Left renal cortex interstitium (tissue), 4 donors: ENCODE data around the gene LRFN5. TPM values are rescaled to one million over a fixed set of nuclear protein-coding genes. Genes with fewer than 3 reads are reported as not detected.

Experiments
- DNase-seq, 4 donors: peaks; one replicate each; pipeline ENCODE4 v3.0.0-alpha.2; 2013; ENCODE audit warnings: low read depth in 4 of 4, low spot score in 2 of 4, missing footprints in 1 of 4
- polyA plus RNA-seq, 4 donors: library from polyadenylated mRNA; unstranded; fragments of 120-200 nt; gene quantifications; one replicate each; pipeline ENCODE4 v1.2.1, GENCODE V29; 2013; ENCODE audit not compliant: insufficient read length in 4 of 4

The LRFN5 gene
- polyA plus RNA-seq, 4 donors = 9.5 to 11.3 (median 10.5) TPM

DNA sequence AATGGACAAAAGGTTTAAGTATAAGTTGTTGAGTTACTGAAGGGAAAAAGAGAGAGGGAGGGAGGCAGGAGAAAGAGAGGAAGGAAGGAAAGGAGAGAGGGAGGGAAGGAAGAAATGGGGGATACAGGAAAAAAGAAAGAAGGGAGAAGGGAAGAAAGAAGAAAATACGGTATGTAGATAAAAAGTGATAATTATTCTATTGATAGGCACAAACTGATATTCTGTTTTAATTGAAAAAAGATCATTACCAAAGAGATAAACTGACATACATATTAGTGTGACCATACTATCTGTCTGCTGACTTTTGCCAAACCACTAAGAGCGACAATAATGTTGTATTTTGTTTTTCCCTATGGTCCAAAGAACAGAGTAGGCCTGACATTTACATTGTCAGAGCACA, 154.5 kb downstream of the LRFN5 start:
- DNase-seq = no peak

DNA sequence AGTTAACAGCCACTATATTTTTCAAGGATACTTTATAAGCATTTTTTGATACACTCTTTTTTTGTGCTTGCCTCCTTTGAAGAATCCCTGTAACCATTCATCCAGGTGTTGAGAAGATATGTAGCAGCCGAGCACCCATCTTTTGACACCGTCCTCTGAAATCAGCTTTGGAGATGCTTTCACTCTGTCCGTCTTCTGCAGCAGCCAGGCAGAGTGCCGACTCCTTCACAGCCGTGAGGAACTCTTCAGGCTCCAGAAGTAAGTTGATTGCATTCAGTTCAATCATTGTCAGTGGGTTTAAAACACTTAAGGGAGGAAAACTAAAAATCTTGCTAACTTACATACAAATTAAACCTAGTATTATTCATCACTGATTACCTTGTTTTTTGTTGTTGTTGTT, 160.1 kb downstream of the LRFN5 start:
- DNase-seq = no peak

DNA sequence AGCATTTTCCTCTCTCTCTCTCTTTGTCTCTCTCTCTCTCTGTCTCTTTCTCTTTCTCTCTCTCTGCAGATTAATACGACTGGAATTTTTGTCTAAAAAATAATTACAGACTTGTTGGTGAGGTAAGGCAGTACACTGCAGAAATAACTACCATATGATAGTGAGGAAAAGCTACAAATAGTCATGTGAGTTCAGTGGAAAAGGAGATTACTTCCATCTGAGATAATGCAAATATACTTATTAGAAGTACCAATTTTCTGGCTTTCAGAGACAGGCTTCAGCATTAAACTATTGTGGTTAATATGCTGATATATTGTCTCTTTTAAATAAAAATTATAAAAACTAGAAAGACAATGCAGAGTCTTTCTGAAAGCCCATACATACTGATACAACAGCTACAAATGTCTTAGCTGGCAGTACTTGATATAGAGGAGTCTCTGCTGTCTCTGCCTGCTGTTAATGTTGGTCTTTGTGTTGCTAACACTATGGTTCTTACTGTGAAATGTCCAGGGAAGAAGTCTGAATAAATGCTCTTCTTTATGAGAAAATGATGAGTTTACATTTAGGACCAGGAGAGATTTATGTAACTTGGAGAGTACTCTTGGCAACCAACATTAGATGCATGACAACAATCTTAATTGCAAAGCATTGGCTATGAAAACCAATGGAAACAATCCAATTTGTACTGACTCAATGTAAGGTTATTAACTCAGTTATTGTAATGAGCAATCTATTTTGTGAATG, 167.0 kb downstream of the LRFN5 start:
- no peak for DNase-seq

DNA sequence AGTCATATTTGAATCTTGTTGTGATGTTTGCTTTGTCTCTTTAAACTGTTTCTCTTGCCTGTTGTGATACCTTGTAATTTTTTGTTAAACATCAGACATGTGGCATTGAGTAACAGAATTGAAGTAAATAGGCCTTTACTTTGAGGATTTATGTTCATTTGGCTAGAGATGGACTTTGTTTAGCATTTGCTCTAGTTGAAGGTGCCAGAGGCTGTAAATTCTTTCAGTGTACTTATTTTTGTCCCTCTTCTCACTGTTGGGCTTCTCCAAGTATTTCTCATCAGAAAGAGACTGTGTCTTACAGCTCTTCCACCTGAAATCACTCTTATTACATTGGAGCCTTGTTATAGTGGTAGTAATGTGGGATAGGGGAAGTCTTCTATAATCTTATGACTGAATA, 175.8 kb downstream of the LRFN5 start:
- no peak for DNase-seq

DNA sequence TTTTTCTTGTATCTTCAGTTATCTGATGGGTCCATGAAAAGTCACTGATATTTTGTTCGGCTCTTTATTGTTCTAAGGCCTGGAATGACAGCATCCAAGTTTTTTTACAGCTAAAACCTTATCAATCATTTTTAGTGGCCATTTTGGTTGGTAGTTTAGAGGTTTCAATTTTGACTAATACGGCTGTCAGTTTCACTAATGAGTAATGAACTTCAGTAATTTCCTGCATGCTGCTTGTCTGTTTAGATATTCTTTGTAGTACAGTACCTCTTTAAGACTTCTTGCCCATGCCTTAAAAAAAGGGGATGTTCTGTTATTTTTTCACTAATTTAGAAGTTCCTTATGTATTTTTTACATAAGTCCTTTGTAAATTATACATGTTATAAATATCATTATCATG, 176.7 kb downstream of the LRFN5 start:
- no peak for DNase-seq

DNA sequence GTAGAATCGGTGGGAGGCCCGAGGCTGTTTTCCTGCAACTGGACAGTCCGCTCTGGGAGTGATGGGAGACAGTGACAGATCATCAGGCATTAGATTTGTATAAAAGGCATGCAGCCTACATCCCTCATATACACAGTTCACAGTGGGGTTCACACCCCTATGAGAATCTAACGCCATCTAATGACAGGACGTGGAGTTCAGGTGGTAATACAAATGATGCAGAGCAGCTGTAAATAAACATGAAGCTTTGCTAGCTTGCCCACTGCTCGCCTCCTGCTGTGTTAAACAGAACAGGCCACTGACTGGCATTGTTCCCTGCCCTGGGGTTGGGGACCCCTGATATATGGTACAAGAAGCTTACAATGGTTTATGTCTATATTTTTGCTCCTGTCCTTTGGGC, 179.0 kb downstream of the LRFN5 start:
- DNase-seq = no peak

DNA sequence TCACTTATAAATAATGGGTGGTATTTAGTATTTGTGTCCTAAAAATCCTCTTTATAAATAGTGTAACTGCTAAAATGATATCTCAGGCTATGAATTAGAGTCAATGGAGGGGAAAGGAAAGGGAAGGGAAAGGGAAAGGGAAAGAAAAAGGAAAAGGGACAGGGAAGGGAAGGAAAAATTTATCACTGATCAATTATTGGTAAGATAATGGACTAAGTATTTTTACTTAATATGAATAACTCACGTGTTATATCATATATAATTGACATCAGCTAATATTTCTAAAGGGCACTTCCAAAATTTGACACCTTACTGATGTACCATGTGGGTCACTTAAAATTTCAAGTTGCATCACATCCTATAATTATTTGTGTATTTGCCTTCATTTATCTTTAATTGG, 193.1 kb downstream of the LRFN5 start:
- no peak for DNase-seq

DNA sequence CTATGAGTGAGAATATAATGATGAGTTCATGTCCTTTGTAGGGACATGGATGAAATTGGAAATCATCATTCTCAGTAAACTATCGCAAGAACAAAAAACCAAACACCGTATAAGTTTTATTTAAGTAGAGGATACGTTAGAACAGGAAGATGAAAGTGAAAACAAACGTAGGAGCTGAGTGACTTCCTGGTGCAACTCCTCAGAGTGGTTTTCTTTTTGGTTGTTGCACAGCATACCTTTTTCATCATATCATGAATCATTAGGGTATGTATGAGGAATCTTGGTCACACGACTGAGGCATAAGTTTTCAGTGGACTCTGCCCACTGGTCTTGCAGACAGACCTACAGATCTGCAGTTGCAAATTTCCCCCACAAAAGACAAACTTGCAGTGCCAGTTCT, 199.0 kb downstream of the LRFN5 start:
- DNase-seq = no peak

DNA sequence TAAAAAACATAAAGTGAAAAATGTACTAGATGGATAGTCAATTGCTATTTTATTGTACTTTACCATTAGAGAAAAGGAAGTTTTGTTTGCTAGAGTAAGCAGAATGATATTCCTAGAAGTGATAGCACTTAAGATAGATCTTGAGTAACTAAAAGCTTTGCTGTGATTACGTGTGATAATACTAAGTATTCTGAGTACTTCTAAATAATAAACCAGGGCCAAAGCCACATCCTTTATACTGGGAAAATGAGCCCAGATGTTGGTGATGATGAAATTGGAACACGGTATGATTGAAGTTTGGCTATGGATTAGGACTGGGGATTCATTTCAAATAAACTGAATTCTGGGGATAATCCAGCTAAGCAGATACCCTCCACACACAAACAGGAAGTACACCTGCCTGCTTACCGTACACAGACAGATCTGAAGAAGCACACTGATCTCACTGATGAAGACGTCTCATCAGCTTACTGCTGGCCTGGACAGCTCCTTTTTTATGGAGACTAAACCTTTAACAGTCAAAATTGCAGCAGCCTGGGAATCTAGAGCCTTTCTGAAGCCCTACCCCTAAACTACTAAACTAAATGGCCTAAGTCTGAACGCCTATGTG, 199.8 kb downstream of the LRFN5 start:
- no peak for DNase-seq

DNA sequence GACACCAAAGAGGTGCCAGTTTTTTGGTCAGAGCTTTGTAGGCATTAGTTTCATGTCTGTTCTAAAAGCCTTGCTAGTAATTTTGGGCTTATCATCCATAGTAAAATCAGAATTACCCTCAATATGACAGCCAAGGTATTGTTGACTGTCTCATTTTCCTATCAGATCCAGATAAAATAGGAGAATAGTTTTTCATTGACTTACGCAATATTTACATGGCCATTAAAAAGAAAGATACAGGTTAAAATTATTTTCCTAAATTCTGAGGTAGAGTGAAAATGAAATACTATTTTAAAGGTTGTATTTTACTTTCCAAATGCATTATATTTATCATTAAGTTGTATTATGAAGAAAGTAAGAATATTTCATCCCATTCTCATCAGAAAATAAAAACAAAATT, 203.7 kb downstream of the LRFN5 start:
- no peak for DNase-seq

DNA sequence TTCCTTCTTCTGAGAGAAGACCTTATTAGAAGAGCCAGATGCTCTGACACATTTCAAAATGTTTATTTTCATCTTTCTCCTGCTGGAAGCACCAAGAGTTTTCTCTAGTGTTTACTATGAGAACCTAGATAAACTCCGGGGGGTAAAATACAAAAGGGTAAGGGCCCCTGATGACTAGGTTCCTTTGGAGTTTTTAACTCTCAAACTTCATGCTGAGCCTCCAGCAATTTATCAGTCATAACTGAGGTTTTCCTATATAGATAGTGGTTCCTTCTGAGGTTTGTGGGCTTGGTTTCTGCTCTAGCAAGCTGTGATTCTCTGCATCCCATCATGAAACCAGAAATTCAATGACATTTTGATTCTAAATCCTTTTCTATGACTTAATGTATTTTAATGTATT, 210.9 kb downstream of the LRFN5 start:
- no peak for DNase-seq

DNA sequence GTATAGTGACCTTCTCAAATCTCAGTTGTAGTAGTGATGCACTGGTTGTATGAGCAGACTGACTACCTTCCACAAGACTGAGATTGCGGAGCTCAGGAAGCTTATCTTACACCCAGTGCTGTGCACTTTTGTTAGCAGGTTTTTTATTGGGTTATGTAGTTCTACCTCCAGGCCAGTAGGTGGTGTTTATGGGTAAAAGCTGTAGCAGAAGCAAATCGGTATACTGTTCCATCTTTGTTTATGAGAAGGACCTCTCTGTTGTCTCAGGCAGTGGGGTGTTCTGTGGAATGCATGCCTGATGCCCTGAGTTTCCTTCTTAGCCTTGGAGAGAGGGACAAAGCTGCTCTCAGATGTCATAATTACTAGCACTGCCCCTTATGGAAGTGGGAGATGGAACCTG, 217.8 kb downstream of the LRFN5 start:
- DNase-seq = no peak

DNA sequence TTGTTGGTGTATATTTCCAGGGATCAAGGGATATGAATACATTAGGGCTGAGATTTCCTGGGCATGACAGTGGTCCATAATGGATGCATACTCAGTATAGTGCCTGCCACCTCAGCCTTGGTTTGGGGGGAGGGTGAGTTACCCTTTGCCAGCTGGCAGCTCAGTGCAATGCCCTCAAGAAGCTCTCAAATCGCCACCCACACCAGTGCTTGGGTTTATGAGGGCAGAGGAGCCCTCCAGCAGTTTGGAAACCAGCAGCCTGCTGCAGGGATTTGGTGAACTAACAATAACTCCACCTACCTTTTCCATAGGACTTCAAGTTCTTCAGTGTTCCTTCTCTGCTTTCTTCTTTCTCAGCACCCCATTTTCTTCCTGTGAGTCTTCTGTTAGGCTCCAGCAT, 218.9 kb downstream of the LRFN5 start:
- no peak for DNase-seq

DNA sequence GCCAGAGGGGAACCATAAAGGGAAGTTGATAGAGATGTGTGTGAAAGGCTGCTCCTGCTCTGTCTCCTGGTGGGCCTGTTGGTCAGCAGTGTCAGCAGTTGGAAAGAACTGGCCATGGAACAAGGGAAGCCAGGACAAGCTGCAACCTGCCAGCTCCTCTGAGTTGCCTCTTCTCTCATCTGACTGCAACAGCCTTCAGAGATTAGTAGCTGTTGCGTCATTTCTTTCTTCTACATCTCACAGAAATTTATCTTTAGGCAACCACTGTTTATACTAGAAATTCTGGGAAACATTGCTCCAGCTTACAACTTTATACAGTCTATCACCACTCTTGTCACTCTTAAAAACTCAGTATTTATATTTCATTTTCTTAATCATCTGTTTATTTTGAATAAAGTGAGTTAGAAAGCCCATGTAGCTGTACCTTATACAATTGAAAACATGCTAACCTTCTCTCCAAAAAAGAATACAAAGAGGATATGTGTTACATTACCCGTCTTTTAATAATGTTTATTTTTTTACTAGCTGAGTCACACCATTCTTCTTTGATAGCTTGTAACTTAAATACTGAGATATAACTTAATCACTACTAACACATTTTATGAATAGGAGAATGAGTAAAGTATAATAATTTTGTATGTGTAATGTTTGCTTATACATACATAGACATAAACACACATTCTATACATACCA, 224.2 kb downstream of the LRFN5 start:
- no peak for DNase-seq

DNA sequence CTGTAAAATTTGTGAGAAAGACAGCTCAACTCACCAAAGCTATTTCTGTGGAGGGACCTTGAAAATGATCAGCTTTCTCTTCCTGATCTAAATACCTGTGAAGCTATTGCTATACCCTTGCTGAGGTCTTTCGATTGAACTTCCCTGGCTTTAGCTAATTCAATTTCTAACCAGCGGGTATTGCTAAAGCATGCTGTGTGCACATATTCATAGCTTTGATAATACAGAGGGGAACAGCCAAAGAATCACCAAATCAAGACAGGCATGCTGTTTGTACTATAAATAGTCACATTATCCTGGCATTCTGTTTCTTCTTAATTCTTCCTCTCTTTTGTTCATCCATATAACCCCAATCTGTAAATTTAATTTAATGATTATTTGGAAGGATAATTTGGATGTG, 233.0 kb downstream of the LRFN5 start:
- no peak for DNase-seq

DNA sequence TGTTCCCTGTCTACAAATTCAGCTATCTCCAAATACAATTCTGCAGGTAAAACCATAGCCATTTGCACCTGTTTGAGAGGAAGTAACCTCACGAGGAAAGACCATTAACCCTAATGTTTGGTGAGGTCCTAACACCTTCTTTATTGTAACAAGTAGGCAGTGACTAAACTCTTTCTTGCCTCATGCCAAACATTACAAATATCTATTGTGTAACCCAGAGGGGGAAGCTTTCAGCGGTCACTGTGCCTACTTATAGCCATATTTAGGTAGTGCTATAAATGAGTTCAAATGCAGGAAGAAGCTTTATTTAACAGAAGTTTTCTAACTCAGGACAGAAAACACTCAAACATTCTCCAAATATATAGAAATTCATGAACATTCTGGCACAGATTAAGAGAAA, 252.7 kb downstream of the LRFN5 start:
- DNase-seq = no peak

DNA sequence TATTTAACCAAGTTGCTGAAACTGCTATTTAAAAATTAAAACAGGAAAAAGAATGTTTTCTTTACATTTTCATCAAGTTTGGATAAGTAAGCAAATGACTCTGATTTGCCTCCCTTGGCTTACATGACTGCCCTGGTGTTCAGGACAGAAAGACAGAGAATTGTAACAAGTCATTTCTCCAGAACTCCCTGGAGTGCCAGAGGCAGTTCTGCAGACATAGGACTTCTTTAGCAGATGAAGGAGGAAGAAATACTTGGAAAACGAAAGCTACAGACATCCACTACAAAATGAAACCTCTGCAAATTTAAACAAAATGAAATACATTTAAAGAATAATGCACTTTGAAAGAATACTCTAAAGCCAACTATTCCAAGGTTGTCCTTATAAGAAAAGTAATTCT, 253.9 kb downstream of the LRFN5 start:
- DNase-seq = no peak

DNA sequence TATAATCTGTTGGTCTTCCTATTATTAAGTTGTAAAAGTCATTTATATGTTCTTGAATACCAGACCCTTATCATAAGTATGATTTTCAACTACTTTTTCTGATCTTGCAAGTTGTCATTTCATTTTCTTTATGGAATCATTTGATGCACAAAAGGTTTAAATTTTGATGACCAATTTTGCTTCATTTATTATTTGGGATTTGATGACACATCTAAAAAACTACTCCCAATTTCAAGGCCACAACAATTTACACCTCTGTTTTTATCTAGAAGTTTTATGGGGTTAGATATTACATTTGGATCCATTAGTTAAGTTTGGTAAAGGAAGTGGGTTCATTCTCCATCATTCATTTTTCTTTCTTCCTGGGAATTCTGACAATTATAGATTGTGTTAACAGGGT, 259.2 kb downstream of the LRFN5 start:
- DNase-seq = no peak

DNA sequence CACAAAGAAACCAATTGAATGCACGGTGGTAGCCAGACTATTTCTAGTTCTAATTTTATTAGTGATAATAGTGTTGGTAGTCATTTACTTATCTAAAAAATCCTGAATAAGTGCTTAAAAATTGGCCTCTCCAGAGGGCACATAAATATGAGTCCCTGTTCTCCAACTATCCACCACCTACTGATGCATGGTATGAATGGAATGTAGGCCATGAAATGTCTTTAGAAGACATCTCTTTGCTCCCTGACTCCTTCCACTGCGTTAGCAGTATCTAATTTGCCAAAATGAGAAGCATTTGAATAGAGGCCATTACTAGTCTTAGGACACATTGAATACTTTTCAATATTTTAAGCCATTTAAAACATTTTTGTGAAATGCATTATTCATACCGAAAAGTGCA, 261.7 kb downstream of the LRFN5 start:
- no peak for DNase-seq

DNA sequence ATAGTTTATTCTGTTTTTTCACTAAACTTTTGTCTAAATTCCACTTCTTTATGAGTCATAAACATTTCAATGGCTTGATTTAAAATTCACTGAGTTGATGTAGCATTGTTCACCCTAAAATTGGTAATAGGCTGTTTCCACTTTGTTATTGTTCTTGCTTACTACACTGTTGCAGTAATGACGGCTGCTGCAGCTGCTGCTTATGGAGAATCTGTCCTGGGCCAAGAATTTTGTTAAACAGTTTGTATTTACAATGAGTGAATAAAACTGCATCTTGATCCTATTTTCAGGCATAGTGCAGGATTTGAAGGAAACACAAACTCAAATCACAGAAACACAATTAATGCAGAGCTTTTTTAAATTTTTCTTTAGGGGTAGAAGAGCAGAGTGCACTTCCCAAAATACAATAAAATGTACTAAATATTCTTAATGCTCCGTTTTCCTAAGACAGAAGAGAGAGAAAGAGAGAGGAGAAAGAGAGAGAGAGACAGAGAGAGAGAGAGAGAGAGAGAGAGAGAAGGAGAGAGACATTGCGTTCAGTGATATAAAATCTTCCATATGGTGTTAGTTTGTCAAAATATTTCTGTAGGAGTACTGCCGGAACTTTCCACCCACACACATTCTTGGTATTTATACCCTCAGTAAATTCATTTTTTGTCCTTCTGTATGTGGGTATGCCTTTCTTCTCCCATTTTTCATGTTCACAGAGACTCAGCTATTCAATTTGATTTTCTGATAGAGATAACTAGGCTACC, 266.4 kb downstream of the LRFN5 start:
- no peak for DNase-seq

DNA sequence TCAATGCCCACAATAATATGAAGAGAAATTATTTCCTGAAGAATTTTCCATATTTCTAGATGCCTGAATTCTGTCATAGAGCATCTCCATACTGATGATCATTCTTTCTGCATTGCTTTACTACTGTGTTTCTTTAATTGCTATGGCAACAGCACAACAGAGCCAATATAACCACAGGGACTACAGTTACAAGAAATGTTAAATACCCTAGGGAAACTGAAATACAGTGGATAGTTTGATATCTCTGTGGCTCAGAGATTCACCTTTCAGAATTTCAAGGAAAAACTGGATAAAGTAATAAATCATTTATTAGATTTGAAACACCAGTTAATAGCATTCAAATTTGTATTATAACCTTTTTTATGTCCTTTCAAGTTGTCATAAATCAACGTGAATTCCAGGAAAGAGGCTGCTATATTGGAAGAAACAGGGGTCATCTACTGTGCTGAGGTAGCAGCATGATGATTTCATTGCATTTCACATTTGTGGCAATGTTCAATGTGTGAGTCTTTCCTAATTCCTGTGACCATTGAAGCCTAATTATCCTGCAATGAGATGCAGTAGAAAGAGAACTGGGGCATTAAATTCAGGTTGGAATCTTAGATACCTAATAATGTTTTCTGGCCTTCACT, 267.1 kb downstream of the LRFN5 start:
- DNase-seq = peak in 1 of 4 donors; percentile 13
